ENCODE results near the gene SLC1A4.
"Not testable (repeated sequence)": the region's sequence is repeated elsewhere in the genome, so short reads cannot be mapped to it uniquely, and the experiment has no call there.

The SLC1A4 gene

GRCh38 chr2:65026154-65026553 lies 37.0 kb downstream of the SLC1A4 start:
- no peak for DNase-seq (ENCODE audit: low read depth in 2 of 2)

- DNase-seq (ENCODE audit: low read depth in 2 of 2): no peak
Observed at GRCh38 chr2:65026704-65027464, 37.7 kb downstream of the SLC1A4 start.

- DNase-seq (ENCODE audit: low read depth in 2 of 2): no peak
Observed at GRCh38 chr2:65027616-65028244, 38.5 kb downstream of the SLC1A4 start.

- no peak for DNase-seq (ENCODE audit: low read depth in 2 of 2)
Observed at GRCh38 chr2:65030476-65031332, 41.5 kb downstream of the SLC1A4 start.

- DNase-seq (ENCODE audit: low read depth in 2 of 2): no peak
Observed at GRCh38 chr2:65031341-65032018, 42.3 kb downstream of the SLC1A4 start.

- DNase-seq (ENCODE audit: low read depth in 2 of 2): no peak
Observed at GRCh38 chr2:65032019-65032975, 43.1 kb downstream of the SLC1A4 start.

- no peak for DNase-seq (ENCODE audit: low read depth in 2 of 2)
Observed at GRCh38 chr2:65033178-65033577, 44.0 kb downstream of the SLC1A4 start.

- DNase-seq (ENCODE audit: low read depth in 2 of 2): not testable (repeated sequence)
Observed at GRCh38 chr2:65033667-65034066, 44.5 kb downstream of the SLC1A4 start.

GRCh38 chr2:65035351-65035943 lies 46.2 kb downstream of the SLC1A4 start:
- DNase-seq (ENCODE audit: low read depth in 2 of 2): no peak

GRCh38 chr2:65037178-65037577 lies 48.0 kb downstream of the SLC1A4 start:
- DNase-seq (ENCODE audit: low read depth in 2 of 2): no peak

- DNase-seq (ENCODE audit: low read depth in 2 of 2): no peak
Observed at GRCh38 chr2:65039640-65040039, 50.4 kb downstream of the SLC1A4 start.

- peak; percentile 59 to 60 for DNase-seq (ENCODE audit: low read depth in 2 of 2)
Observed at GRCh38 chr2:65040400-65041261, 51.4 kb downstream of the SLC1A4 start.

GRCh38 chr2:65043001-65043400 lies 53.8 kb downstream of the SLC1A4 start:
- DNase-seq (ENCODE audit: low read depth in 2 of 2): no peak

GRCh38 chr2:65044097-65044735 lies 55.0 kb downstream of the SLC1A4 start:
- no peak for DNase-seq (ENCODE audit: low read depth in 2 of 2)

- DNase-seq (ENCODE audit: low read depth in 2 of 2): no peak
Observed at GRCh38 chr2:65045651-65046050, 56.5 kb downstream of the SLC1A4 start.

GRCh38 chr2:65046633-65047407 lies 57.6 kb downstream of the SLC1A4 start:
- no peak for DNase-seq (ENCODE audit: low read depth in 2 of 2)

GRCh38 chr2:65049010-65049639 lies 59.9 kb downstream of the SLC1A4 start:
- DNase-seq (ENCODE audit: low read depth in 2 of 2): no peak

GRCh38 chr2:65050931-65051330 lies 61.7 kb downstream of the SLC1A4 start:
- no peak for DNase-seq (ENCODE audit: low read depth in 2 of 2)
